PC-9 (cell line): Measurements from ENCODE around the gene OBSCN.

Source experiments
- EZH2 ChIP-seq: fragments of 200-600 bp; sonication (generic); IDR thresholded peaks from 2 replicates; pipeline ENCODE4 v1.8.0; 2017; ENCODE audit warnings: antibody characterized with exemption, low read depth
- TF ChIP-seq, protein P1 (sequence below): fragments of 200-600 bp; sonication (generic); conservative IDR thresholded peaks from 2 replicates; pipeline ENCODE4 v1.6.1; 2017; ENCODE audit warnings: mixed run types, antibody characterized with exemption, mild to moderate bottlenecking, moderate library complexity

DNA sequence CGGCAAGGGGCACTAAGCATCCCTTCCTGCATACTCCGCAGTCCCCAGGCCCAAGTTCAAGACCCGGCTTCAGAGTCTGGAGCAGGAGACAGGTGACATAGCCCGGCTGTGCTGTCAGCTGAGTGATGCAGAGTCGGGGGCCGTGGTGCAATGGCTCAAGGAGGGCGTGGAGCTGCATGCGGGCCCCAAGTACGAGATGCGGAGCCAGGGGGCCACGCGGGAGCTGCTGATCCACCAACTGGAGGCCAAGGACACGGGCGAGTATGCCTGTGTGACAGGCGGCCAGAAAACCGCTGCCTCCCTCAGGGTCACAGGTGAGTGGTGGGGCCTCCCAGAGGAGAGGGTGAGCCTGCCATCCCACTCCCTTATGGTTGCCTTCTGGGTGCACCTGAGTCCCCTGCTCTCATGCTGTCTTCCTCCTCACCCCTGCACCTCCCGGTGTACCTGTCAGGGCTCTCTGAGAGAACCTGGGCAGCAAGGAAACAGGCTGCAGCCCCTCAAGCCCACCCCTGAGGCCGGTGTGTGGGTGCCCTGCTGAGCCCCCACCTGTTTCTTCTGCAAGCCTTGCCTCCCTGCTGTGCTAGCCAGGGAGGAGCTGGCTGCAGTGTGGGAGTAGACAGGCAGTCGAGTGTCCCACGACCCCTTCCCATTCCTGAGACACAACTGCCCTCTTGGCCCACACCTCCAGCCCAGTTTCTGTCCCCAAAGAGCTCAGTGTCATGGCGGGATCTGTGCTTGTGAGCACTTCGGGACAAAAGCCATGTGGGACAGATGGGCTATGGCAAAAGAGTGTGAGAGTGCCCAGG lies 99.6 kb downstream of the OBSCN start:
- TF ChIP-seq, protein P1, sequence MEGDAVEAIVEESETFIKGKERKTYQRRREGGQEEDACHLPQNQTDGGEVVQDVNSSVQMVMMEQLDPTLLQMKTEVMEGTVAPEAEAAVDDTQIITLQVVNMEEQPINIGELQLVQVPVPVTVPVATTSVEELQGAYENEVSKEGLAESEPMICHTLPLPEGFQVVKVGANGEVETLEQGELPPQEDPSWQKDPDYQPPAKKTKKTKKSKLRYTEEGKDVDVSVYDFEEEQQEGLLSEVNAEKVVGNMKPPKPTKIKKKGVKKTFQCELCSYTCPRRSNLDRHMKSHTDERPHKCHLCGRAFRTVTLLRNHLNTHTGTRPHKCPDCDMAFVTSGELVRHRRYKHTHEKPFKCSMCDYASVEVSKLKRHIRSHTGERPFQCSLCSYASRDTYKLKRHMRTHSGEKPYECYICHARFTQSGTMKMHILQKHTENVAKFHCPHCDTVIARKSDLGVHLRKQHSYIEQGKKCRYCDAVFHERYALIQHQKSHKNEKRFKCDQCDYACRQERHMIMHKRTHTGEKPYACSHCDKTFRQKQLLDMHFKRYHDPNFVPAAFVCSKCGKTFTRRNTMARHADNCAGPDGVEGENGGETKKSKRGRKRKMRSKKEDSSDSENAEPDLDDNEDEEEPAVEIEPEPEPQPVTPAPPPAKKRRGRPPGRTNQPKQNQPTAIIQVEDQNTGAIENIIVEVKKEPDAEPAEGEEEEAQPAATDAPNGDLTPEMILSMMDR = no peak
- TF ChIP-seq EZH2 = no peak
